BE2C (cell line): Measurements from ENCODE around the gene SMIM14.
"Not testable (repeated sequence)": the region's sequence is repeated elsewhere in the genome, so short reads cannot be mapped to it uniquely, and the experiment has no call there.

ENCODE experiments used
- DNase-seq: peaks from one replicate; pipeline ENCODE4 v3.0.0-alpha.2; 2020
- H3K27me3 ChIP-seq: fragments of 250-450 bp; sonication (Bioruptor Pico); 2 replicates; pipeline ENCODE4 v1.5.1; 2020; ENCODE audit warnings: mild to moderate bottlenecking
- H3K36me3 ChIP-seq: fragments of 250-450 bp; sonication (Bioruptor Pico); 2 replicates; pipeline ENCODE4 v1.5.1; 2020; ENCODE audit warnings: mild to moderate bottlenecking
- H3K4me1 ChIP-seq: fragments of 250-450 bp; sonication (Bioruptor Pico); 2 replicates; pipeline ENCODE4 v1.5.1; 2020
- H3K4me3 ChIP-seq: 2 replicates; pipeline ENCODE4 v1.5.1; 2011; ENCODE audit warnings: low read depth, low read length
- H3K9me3 ChIP-seq: fragments of 250-450 bp; sonication (Bioruptor Pico); 2 replicates; pipeline ENCODE4 v1.5.1; 2020
- CTCF ChIP-seq: IDR thresholded peaks from 2 replicates; pipeline ENCODE4 v1.5.1; 2012; ENCODE audit warnings: mild to moderate bottlenecking, low read depth, low read length

SMIM14 gene

GRCh38 chr4:39626261-39626660 lies 12.4 kb downstream of the SMIM14 start:
- no peak for DNase-seq
- H3K27me3 ChIP-seq = no peaks in the 10 kb centered on the region
- H3K4me1 ChIP-seq = no peaks in the 10 kb centered on the region
- H3K36me3 ChIP-seq = no peaks in the 10 kb centered on the region
- H3K9me3 ChIP-seq = no peaks in the 10 kb centered on the region
- no peak overlapping the region for H3K4me3 ChIP-seq
- no peak for TF ChIP-seq CTCF

GRCh38 chr4:39621582-39621981 lies 17.1 kb downstream of the SMIM14 start:
- Histone ChIP-seq H3K27me3 (no peaks in the 10 kb centered on the region), H3K4me1 (no peaks in the 10 kb centered on the region), H3K9me3 (no peaks in the 10 kb centered on the region), H3K36me3 (no peaks in the 10 kb centered on the region), H3K4me3 (no peak overlapping the region)
- TF ChIP-seq CTCF = no peak
- DNase-seq = peak; percentile 46

GRCh38 chr4:39620551-39621313 lies 17.9 kb downstream of the SMIM14 start:
- Histone ChIP-seq H3K4me3 (no peak overlapping the region), H3K4me1 (no peaks in the 10 kb centered on the region), H3K36me3 (no peaks in the 10 kb centered on the region), H3K27me3 (no peaks in the 10 kb centered on the region), H3K9me3 (no peaks in the 10 kb centered on the region)
- no peak for TF ChIP-seq CTCF
- no peak for DNase-seq

GRCh38 chr4:39617534-39617933 lies 21.1 kb downstream of the SMIM14 start:
- no peaks in the 10 kb centered on the region; the same call in 1 of the 2 replicates for H3K27me3 ChIP-seq
- H3K9me3 ChIP-seq = no peaks in the 10 kb centered on the region
- no peak for TF ChIP-seq CTCF
- no peaks in the 10 kb centered on the region for H3K36me3 ChIP-seq
- H3K4me1 ChIP-seq = no peaks in the 10 kb centered on the region
- H3K4me3 ChIP-seq = no peak overlapping the region
- no peak for DNase-seq

GRCh38 chr4:39616651-39617050 lies 22.0 kb downstream of the SMIM14 start:
- no peak for TF ChIP-seq CTCF
- no peaks in the 10 kb centered on the region for H3K9me3 ChIP-seq
- H3K27me3 ChIP-seq = no peaks in the 10 kb centered on the region; the same call in 1 of the 2 replicates
- no peak for DNase-seq
- no peak overlapping the region for H3K4me3 ChIP-seq
- no peaks in the 10 kb centered on the region for H3K4me1 ChIP-seq
- no peaks in the 10 kb centered on the region for H3K36me3 ChIP-seq

GRCh38 chr4:39616112-39616511 lies 22.6 kb downstream of the SMIM14 start:
- not testable (repeated sequence) for H3K4me1 ChIP-seq

More at GRCh38 chr4:39616112-39616511, 22.6 kb downstream of the SMIM14 start:
- H3K27me3 ChIP-seq, H3K36me3 ChIP-seq, H3K4me3 ChIP-seq, DNase-seq, H3K9me3 ChIP-seq: not testable (repeated sequence)
